ENCODE results near the gene TNS2.
"Not testable (repeated sequence)": the region's sequence is repeated elsewhere in the genome, so short reads cannot be mapped to it uniquely, and the experiment has no call there.

TNS2 gene

GRCh38 chr12:53070877-53071492, 21.1 kb downstream of the TNS2 start:
- no peak for DNase-seq

GRCh38 chr12:53071591-53072551, 22.0 kb downstream of the TNS2 start:
- DNase-seq, result no peak

GRCh38 chr12:53073881-53074280, 24.0 kb downstream of the TNS2 start:
- no peak for DNase-seq

- DNase-seq, result no peak
Observed at GRCh38 chr12:53074283-53074998, 24.6 kb downstream of the TNS2 start.

GRCh38 chr12:53074999-53075370, 25.1 kb downstream of the TNS2 start:
- no peak for DNase-seq

- DNase-seq, result no peak
Observed at GRCh38 chr12:53076461-53076860, 26.6 kb downstream of the TNS2 start.

- no peak for DNase-seq
Observed at GRCh38 chr12:53077030-53077429, 27.2 kb downstream of the TNS2 start.

GRCh38 chr12:53078425-53079225, 28.8 kb downstream of the TNS2 start:
- no peak for DNase-seq

GRCh38 chr12:53079226-53080117, 29.6 kb downstream of the TNS2 start, which contains the start of gene SPRYD3:
Gene SPRYD3, minus strand, starts transcription at chr12:53079390. Its CDS starts 57 bp downstream, at chr12:53079333.
- DNase-seq, result peak; percentile 97

- no peak for DNase-seq
Observed at GRCh38 chr12:53082637-53083175, 32.8 kb downstream of the TNS2 start.

GRCh38 chr12:53086361-53086760, 36.5 kb downstream of the TNS2 start:
- DNase-seq, result no peak

- DNase-seq, result no peak
Observed at GRCh38 chr12:53090105-53090504, 40.2 kb downstream of the TNS2 start.

- no peak for DNase-seq
Observed at GRCh38 chr12:53090554-53090953, 40.7 kb downstream of the TNS2 start.

GRCh38 chr12:53091756-53092155, 41.9 kb downstream of the TNS2 start:
- DNase-seq, result no peak

GRCh38 chr12:53093777-53094393, 44.0 kb downstream of the TNS2 start:
- DNase-seq, result no peak

GRCh38 chr12:53094394-53094787, 44.5 kb downstream of the TNS2 start:
- no peak for DNase-seq

- not testable (repeated sequence) for DNase-seq
Observed at GRCh38 chr12:53094796-53095595, 45.1 kb downstream of the TNS2 start.

GRCh38 chr12:53095596-53095895, 45.7 kb downstream of the TNS2 start:
- DNase-seq, result not testable (repeated sequence)

- no peak for DNase-seq
Observed at GRCh38 chr12:53096089-53096741, 46.4 kb downstream of the TNS2 start.

- no peak for DNase-seq
Observed at GRCh38 chr12:53096759-53097158, 46.9 kb downstream of the TNS2 start.
